OCI-LY7 (cell line): ENCODE data around the gene TMEM89.

Experiments used
- CTCF ChIP-seq: fragments of 200-600 bp; sonication (generic); conservative IDR thresholded peaks from 2 replicates; pipeline ENCODE4 v1.5.1; 2014; ENCODE audit warnings: mild to moderate bottlenecking, antibody characterized with exemption, low read length, moderate library complexity, mixed read lengths
- EZH2phosphoT487 ChIP-seq: fragments of 200-600 bp; sonication (generic); IDR thresholded peaks from 2 replicates; pipeline ENCODE4 v1.6.1; 2018; ENCODE audit warnings: low read depth, borderline replicate concordance, mild to moderate bottlenecking, mixed run types, antibody characterized with exemption, low read length, moderate library complexity, mixed read lengths

- TF ChIP-seq CTCF: no peak
- TF ChIP-seq EZH2phosphoT487: no peak
These were observed 4.0 kb upstream of the TMEM89 start for GRCh38 chr3:48625600-48625999.
